Lower leg skin (tissue), 4 donors: Measurements from ENCODE around the gene ANKRD1. TPM values are rescaled to one million over a fixed set of nuclear protein-coding genes. Genes with fewer than 3 reads are reported as not detected.

Experiments
- DNase-seq, 2 donors: peaks; one replicate each; pipeline ENCODE4 v3.0.0-alpha.2; 2019; ENCODE audit warnings: low spot score in 2 of 2
- H3K4me3 ChIP-seq: fragments of 200-600 bp; sonication (generic); 2 replicates; pipeline ENCODE4 v1.5.1; 2017; ENCODE audit warnings: mild to moderate bottlenecking, low read depth; ENCODE audit not compliant: poor library complexity, severe bottlenecking
- POLR2A ChIP-seq, 2 donors: fragments of 450-650 bp; IDR thresholded peaks; one replicate each; pipeline ENCODE4 v1.6.1; 2016 to 2017; ENCODE audit warnings: antibody characterized with exemption in 2 of 2, mild to moderate bottlenecking in 1 of 2, moderate library complexity in 1 of 2
- WGBS, 2 donors: methylation state at CpG; one replicate each; pipeline ENCODE4 v1.1.5; 2018; 5-methylcytosine and 5-hydroxymethylcytosine counted together
- intact Hi-C: fragments of 100-400 bp; cut with DNase I; formaldehyde crosslinking; loops from one replicate; pipeline ENCODE4 v1.15.0; 2023; ENCODE audit warnings: low total_unique reads
- total RNA-seq, 4 donors: library from RNA; depleted of rRNA; stranded (reverse); fragments of >200 nt; gene quantifications; one replicate each; pipeline ENCODE4 v1.1.0, GENCODE V29; 2016
- TF ChIP-seq, protein P1 (sequence below), 3 donors: fragments of 450-650 bp; IDR thresholded peaks; one replicate each; pipeline ENCODE4 v1.5.1; 2016; ENCODE audit warnings: antibody characterized with exemption in 3 of 3, mild to moderate bottlenecking in 3 of 3, moderate library complexity in 2 of 3

The ANKRD1 gene
- total RNA-seq, 4 donors from 2014 or later, result not detected

DNA sequence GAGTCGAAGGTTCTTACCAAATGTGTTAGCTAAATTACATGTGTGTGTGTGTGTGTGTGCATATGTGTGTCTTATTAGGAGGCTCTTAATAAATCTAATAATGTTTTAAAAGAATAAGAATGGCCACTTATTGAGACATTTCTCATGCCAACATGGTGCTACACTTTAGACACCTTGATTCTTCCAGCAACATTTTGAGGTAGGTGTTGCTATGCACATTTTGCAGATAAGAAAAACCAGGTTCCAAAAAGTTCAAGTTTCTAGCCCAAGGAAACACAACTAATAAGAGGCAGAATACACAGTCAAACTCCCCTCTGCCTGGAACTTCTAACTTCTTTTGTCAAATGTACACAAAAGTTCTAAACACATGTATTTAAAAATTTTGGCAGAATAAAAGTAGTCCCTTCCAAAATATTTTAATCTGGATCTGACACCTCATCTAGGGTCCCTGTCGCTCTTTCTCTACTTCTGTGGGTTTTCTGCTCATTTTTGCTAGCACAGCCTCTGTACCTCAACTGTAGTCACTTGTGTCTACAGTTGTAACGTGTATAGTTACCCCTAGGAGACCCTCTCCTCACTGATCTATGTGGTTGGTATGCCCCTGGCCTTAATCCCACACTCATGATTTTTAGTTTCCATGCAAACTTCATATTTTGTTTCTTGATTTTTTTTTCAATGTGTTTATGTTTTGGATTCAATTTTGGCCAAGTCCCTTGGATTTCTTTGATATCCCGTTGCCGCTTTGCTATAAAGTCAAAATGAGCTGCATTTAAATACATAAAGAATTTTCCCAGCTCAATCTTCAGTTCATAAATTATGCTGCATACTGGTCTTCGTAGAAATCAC, 4.3 kb downstream of the ANKRD1 start:
- no peak for DNase-seq
- 76 to 80% methylated on average over 6 of the region's 6 CpGs for WGBS, 2 donors
- no peak overlapping the region for H3K4me3 ChIP-seq
- intact Hi-C loops, result loop anchor here (10.0 kb wide), 1 partner anchor 338 kb away; no protein-coding TSS in a partner anchor
- TF ChIP-seq, protein P1, sequence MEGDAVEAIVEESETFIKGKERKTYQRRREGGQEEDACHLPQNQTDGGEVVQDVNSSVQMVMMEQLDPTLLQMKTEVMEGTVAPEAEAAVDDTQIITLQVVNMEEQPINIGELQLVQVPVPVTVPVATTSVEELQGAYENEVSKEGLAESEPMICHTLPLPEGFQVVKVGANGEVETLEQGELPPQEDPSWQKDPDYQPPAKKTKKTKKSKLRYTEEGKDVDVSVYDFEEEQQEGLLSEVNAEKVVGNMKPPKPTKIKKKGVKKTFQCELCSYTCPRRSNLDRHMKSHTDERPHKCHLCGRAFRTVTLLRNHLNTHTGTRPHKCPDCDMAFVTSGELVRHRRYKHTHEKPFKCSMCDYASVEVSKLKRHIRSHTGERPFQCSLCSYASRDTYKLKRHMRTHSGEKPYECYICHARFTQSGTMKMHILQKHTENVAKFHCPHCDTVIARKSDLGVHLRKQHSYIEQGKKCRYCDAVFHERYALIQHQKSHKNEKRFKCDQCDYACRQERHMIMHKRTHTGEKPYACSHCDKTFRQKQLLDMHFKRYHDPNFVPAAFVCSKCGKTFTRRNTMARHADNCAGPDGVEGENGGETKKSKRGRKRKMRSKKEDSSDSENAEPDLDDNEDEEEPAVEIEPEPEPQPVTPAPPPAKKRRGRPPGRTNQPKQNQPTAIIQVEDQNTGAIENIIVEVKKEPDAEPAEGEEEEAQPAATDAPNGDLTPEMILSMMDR (IDR thresholded peaks at IDR 0.05), result no peak
- TF ChIP-seq POLR2A (IDR thresholded peaks at IDR 0.05), result no peak

DNA sequence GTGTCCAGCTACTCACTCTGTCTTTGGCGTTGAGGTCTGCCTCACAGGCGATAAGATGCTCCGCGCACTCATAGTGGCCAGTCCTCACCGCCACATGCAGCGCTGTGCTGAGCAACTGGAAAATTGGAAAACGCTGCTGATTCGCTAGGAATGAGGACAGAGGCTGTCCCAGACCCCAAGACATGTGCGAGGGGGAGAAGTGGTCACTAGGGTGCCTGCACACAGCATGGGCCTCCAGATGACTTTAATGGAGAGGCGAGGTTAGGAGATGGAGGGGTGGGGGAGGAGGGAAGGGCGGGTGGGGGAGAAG, 5.2 kb downstream of the ANKRD1 start:
- 82 to 84% methylated on average over 11 of the region's 11 CpGs for WGBS, 2 donors
- no peak overlapping the region for H3K4me3 ChIP-seq
- no peak for TF ChIP-seq POLR2A (IDR thresholded peaks at IDR 0.05)
- intact Hi-C loops, result loop anchor here (10.0 kb wide), 1 partner anchor 339 kb away; no protein-coding TSS in a partner anchor
- no peak for DNase-seq

DNA sequence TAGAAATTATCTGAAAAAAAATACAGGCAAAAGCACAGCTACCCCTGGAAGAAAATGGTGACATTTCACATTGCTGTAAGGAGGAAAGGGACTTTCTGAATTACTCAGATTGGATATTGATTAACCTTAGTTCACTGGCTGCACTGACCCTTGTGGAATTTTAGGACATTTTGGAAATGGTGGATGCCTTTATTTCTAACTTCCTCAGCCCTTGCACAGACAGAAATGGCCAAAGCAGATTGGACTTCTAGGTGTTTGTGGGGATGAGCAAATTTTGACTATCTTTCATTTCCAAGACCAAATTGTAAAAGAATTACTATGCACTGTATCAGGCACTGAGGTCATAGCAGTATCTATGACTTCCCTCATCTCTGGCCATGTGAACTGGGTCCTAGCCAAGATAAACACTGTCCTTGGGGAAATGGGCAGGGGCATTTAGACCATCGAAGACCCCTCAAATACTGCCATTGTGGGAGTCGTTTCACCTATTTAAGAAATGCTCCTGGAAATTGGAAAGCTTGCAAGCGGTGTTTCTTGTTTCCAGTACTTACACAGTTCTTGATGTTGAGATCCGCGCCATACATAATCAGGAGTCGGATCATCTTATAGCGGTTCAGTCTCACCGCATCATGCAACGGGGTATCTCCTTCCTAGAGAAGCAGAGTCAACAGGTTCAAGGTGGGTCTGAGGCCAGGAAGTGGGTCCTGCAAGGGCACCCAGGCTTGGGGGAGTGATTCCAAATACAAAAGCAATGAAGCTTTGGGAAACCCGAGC, 5.7 kb downstream of the ANKRD1 start:
- intact Hi-C loops, result loop anchor here (10.0 kb wide), 1 partner anchor 340 kb away; no protein-coding TSS in a partner anchor
- TF ChIP-seq, protein P1 (IDR thresholded peaks at IDR 0.05), result no peak
- no peak for TF ChIP-seq POLR2A (IDR thresholded peaks at IDR 0.05)
- no peak for DNase-seq
- WGBS, 2 donors, result 80 to 86% methylated on average over 10 of the region's 10 CpGs
- H3K4me3 ChIP-seq, result no peak overlapping the region

DNA sequence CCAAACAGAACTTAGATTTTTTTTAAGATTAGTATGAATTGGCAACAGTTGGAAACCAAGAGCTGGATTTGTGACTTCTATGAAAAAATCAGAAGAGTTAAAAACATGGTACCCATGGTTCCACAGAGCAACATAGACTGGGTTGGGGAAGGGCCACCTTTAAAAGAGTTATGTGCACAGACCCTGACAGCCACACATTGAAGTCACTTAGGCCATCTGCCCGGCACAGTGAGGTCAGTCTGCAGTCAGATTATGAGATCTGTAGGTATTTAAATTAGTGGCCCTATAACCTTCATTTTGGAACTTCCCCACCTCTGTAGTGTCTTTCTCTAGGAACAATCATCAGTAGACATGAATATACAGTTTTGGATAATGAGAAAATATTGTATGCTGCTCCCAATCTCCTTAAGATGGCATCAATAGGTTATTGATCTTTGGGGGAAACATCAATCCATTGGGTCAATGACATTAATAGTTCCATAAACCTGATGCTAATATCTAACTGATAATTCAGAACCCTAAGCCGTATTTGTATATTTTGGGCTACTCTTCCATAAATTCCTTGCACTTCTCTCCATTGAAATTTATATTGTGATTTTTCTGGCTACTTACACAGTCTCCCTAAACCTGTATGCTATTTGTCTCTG, 7.0 kb downstream of the ANKRD1 start:
- intact Hi-C loops, result loop anchor here (10.0 kb wide), 1 partner anchor 341 kb away; no protein-coding TSS in a partner anchor
- 93 to 94% methylated on average over 2 of the region's 2 CpGs for WGBS, 2 donors
- no peak overlapping the region for H3K4me3 ChIP-seq
- TF ChIP-seq, protein P1 (IDR thresholded peaks at IDR 0.05), result no peak
- TF ChIP-seq POLR2A (IDR thresholded peaks at IDR 0.05), result no peak
- DNase-seq, result no peak

DNA sequence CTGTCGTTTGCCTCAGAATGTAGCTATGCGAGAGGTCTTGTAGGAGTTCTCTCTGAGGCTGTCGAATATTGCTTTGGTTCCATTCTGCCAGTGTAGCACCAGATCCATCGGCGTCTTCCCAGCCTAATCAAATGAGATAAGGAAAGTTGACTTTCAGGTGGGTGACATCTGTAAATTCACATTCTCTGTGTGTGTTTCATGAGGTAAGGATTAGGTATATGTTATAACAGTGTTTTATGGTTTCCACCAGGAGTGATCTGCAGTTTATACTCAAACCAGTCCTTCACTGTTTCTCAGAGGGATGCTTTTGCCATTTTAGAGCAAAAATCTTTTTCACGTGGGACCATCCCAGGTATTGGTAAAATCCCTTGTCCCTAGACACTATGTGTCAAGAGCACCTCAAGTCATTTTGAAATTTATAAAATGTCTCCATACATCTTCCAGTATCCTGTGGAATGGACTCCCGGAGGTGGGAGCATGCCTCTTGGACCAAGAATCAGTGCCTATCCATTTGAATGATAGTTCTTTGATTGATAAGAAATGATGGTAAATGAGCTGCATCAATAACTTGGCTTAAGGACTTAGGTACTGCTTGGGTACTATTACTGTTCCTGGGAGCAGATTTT, 7.9 kb downstream of the ANKRD1 start:
- intact Hi-C loops, result loop anchor here (10.0 kb wide), 1 partner anchor 342 kb away; no protein-coding TSS in a partner anchor
- WGBS, 2 donors, result 90 to 96% methylated on average over 7 of the region's 7 CpGs
- TF ChIP-seq, protein P1 (IDR thresholded peaks at IDR 0.05), result no peak
- TF ChIP-seq POLR2A (IDR thresholded peaks at IDR 0.05), result no peak
- DNase-seq, result no peak
- no peak overlapping the region for H3K4me3 ChIP-seq
